HL-60/S4 treated with retinoic acid at 250 ng/mL for 4 days and 3 days (cell line): ENCODE results near the gene CCDC77.

Experiments
- in situ Hi-C: fragments of 300-500 bp; cut with MboI; formaldehyde crosslinking; loops from 2 replicates; pipeline ENCODE4 v1.7.0; 2022; ENCODE audit warnings: low sequenced_read_pairs

The CCDC77 gene

DNA sequence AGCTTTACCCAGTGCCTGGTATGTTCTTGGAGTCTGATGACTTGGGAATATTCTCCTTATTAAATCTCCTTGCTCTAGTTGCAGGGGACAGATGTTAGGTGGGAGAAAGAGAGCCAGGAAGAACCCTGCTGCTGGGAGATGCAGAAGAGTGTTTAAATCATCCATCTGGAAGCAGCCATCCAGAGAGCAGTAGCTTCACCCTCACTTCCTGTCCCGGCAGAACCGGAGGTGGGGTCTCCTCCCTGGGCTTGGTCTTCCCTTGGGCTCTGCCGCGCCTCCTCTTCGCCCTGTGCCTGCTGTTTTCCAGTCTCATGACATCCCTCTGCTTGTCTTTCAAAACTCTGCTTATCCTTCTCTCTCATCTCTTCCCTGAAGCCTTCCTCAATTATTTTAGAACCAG lies 73.8 kb downstream of the CCDC77 start:
- in situ Hi-C loops = no loop called here

DNA sequence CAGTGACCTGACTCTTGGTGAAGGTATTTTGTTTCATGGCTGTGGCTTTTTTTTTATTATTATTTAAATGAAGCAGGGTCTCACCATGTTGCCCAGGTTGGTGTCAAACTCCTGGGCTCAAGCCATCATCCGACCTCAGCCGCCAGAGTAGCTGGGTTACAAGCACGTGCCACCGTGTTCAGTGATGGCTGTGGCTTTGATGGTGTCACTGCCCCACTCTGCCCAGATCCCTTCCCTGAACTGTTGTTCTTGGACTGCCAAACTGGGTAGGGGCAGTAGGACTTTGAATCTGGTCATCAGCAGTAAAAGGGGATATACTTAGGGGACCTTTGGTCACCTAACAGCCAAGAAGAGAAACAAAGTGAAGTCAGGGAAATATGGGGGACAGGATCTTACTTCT lies 77.7 kb downstream of the CCDC77 start:
- in situ Hi-C loops = no loop called here

DNA sequence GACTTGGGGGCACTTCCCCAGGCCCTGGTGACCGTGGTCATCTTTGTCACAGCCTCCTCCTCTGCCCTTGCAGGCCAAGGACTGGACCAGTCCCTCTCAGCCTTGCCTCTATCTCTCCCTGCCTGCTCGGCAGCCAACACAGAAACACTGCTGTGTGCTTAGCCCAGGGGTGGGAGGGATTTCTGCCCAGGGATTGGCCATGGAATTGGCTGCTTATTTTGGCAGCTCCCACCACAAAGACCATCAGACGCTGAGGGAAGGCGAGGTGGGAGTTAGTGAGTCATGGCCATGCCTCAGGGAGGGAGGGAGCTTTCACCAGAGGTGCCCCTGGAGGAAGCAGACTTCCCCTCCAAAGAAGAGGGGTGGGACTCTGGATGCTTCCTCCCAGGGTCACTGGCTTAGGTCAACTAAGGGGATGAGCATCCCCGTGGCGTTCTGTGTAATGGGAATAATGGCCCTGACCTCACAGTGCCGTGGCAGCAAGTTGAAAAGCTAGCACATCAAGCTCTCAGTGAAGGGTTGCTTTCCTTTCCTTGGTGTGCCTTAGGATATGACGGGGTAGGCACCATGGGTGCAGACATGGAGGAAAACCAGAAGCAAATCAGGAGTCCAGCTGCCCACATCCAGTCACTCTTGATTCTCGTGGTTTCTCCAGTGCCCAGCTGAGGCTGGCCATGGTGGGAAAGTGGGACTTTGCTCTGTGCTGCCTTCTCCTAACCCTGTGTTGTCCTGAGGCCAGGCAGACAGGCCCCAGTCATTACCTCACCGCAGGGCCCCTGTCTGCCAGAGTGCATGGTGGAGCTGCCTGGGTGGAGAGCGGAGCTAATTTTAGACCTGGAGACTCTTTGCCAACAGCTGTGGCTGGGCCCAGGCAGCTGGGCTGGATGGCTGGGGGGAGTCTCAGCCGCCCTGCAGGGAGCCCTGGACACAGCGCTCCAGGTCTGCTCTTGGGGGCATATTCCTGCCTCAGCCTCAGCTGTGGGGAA lies 79.7 kb downstream of the CCDC77 start:
- in situ Hi-C loops = no loop called here

DNA sequence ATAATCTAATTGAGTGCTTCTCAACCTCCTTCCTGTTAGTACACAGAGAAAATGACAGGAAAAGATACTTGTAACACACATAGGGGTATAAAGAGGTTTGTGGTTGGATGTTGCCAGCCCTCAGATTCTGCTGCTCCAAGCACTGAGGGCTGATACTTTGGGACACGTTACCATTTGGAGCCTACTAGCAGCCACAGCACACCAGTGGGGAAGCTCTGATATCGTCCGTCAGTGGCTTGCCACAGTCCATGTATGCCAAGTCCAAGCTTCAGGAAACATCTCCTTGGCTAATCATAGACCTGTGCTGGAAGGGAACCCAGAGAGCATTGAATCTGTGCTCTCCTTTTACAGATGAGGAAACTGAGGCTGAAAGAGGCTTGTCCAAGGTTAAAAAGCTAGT lies 80.6 kb downstream of the CCDC77 start:
- in situ Hi-C loops = no loop called here

DNA sequence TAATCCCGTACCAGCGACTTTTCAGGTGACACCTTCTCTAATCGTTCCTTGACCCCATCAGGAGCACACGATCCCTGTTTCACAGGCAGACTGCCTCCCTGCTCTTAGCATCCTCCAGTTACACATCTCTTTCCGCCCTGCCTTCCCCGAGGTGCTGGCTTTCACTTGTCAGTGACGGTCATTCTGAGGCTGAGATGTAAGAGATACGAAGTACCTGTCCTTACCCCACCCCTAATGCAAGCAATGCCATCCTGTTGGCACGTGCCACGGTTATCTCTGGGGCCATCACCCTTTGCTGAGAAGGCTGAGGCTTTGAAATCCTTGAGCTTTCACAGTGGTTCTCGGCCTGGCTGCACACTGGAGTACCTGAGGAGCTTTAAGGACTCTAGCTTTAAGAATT lies 82.7 kb downstream of the CCDC77 start:
- in situ Hi-C loops = no loop called here

DNA sequence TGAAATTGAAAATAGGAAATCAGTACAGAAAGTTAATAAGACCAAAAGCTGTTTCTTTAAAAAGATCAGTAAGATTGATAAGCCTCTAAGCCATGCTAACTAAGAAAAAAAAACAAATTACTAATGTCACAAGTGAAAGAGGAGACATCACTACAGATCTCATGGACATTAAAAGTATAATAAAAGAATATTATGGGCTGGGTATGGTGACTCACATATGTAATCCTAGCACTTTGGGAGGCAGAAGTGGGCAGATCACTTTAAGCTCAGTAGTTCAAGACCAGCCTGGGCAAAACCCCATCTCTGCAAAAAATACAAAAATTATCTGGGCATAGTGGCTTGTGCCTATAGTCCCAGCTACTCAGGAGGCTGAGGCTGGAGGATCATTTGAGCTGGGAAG lies 88.8 kb downstream of the CCDC77 start:
- in situ Hi-C loops = no loop called here
